ENCODE data around the gene CTTNBP2.

CTTNBP2 gene

DNA sequence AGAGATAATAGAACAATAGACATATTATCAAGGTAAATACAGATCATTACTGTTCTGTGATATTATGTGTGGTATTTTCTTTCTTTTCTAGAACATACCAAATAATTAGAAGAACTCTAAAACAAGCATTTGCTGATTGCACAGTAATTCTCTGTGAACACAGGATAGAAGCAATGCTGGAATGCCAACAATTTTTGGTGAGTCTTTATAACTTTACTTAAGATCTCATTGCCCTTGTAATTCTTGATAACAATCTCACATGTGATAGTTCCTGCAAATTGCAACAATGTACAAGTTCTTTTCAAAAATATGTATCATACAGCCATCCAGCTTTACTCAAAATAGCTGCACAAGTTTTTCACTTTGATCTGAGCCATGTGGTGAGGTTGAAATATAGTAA is 207.9 kb downstream of the CTTNBP2 start:
- no peak for TF ChIP-seq CTCF (IDR thresholded peaks at IDR 0.05)
- Histone ChIP-seq H3K9me3 (no peaks in the 10 kb centered on the region), H3K27me3 (no peaks in the 10 kb centered on the region), H3K27ac (no peak overlapping the region), H3K4me3 (ENCODE audit: low read depth in 1 of 2, low read length in 1 of 2) (no peak overlapping the region), H3K4me1 (ENCODE audit: control insufficient read depth in 1 of 2, insufficient read depth in 1 of 2, low read depth in 1 of 2, low read length in 1 of 2) (no peaks in the 10 kb centered on the region), H3K36me3 (no peaks in the 10 kb centered on the region)

DNA sequence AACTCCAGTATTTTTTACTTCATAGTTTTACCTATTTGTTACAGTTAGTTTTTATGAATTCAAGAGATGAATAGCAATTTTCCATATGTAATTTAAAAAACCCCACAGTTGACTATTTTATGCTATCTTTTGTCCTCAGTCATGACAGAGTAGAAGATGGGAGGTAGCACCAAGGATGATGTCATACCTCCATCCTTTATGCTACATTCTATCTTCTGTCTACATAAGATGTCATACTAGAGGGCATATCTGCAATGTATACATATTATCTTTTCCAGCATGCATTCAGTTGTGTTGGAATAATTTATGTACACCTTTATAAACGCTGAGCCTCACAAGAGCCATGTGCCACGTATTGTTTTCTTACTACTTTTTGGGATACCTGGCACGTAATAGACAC is 209.2 kb downstream of the CTTNBP2 start:
- Histone ChIP-seq H3K36me3 (no peaks in the 10 kb centered on the region), H3K4me3 (ENCODE audit: low read depth in 1 of 2, low read length in 1 of 2) (no peak overlapping the region), H3K4me1 (ENCODE audit: control insufficient read depth in 1 of 2, insufficient read depth in 1 of 2, low read depth in 1 of 2, low read length in 1 of 2) (no peaks in the 10 kb centered on the region), H3K27ac (no peak overlapping the region), H3K27me3 (no peaks in the 10 kb centered on the region), H3K9me3 (no peaks in the 10 kb centered on the region)
- no peak for TF ChIP-seq CTCF (IDR thresholded peaks at IDR 0.05)

DNA sequence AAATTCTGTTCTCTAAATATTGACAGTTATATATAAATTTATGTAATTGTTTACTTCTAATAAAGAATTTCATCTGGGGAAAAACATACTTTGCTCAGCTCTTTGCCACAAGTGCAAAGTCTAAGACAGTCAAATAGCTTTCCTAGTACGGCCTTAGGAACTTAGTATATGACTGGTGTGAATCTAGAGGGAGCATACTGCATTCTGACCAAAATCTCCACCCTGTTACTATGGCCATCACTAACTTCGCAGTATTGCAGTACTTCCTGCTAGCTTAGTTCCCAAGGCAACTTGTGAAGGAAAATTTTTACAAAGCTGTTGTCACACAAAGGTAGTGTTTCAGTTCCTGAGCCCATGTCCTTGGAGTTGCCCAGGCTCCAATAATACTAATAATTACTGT is 211.9 kb downstream of the CTTNBP2 start:
- H3K36me3 ChIP-seq, result no peaks in the 10 kb centered on the region
- H3K27me3 ChIP-seq, result no peaks in the 10 kb centered on the region
- no peak for TF ChIP-seq CTCF (IDR thresholded peaks at IDR 0.05)

More for the DNA sequence above, 211.9 kb downstream of the CTTNBP2 start:
- Histone ChIP-seq H3K4me1 (ENCODE audit: control insufficient read depth in 1 of 2, insufficient read depth in 1 of 2, low read depth in 1 of 2, low read length in 1 of 2) (no peaks in the 10 kb centered on the region), H3K9me3 (no peaks in the 10 kb centered on the region), H3K27ac (no peak overlapping the region), H3K4me3 (ENCODE audit: low read depth in 1 of 2, low read length in 1 of 2) (no peak overlapping the region)
